HepG2 (cell line): ENCODE measurements around the gene TIMELESS. TPM values are rescaled to one million over a fixed set of nuclear protein-coding genes. Genes with fewer than 3 reads are reported as not detected.

Experiments
- ATF7 ChIP-seq, 2 experiments: fragments of 450-650 bp in 1 of 2; sonication (generic) in 1 of 2; formaldehyde crosslinking in 1 of 2; IDR thresholded peaks; 2 replicates each; pipeline versions ENCODE4 v1.4.0 to v1.6.1; 2016 to 2020; ENCODE audit warnings: antibody characterized with exemption in 1 of 2, mild to moderate bottlenecking in 1 of 2, missing genetic modification reagents in 1 of 2
- BORCS8-MEF2B ChIP-seq: sonication (generic); formaldehyde crosslinking; IDR thresholded peaks from 2 replicates; pipeline ENCODE4 v1.8.0; 2022; ENCODE audit warnings: mild to moderate bottlenecking, missing genetic modification reagents
- CBX1 ChIP-seq: IDR thresholded peaks from one replicate; pipeline ENCODE4 v1.6.1; 2016; ENCODE audit warnings: antibody characterized with exemption, low read depth
- CHD4 ChIP-seq: fragments of 200-600 bp; sonication (generic); IDR thresholded peaks from 2 replicates; pipeline ENCODE4 v1.7.0; 2017; ENCODE audit warnings: mild to moderate bottlenecking, low read length, borderline replicate concordance
- GATAD1 ChIP-seq: IDR thresholded peaks from 2 replicates; pipeline ENCODE4 v1.6.1; 2016; ENCODE audit warnings: missing genetic modification reagents, missing compliant biosample characterization
- MXD1 ChIP-seq: sonication (generic); formaldehyde crosslinking; IDR thresholded peaks from 2 replicates; pipeline ENCODE4 v1.4.0; 2020; ENCODE audit warnings: mild to moderate bottlenecking, missing genetic modification reagents
- PAWR ChIP-seq: sonication (generic); formaldehyde crosslinking; IDR thresholded peaks from 2 replicates; pipeline ENCODE4 v1.4.0; 2020; ENCODE audit warnings: missing genetic modification reagents, mild to moderate bottlenecking, borderline replicate concordance
- POLR2A ChIP-seq, 2 experiments: IDR thresholded peaks; 2 replicates each; pipeline ENCODE4 v1.6.1; 2011; ENCODE audit warnings: low read depth in 2 of 2, low read length in 2 of 2, mild to moderate bottlenecking in 1 of 2, moderate library complexity in 1 of 2; ENCODE audit not compliant: insufficient read depth in 1 of 2
- REL ChIP-seq: sonication (generic); formaldehyde crosslinking; conservative IDR thresholded peaks from 2 replicates; pipeline ENCODE4 v1.8.0; 2022; ENCODE audit warnings: mild to moderate bottlenecking, missing genetic modification reagents, moderate library complexity
- STAT5B ChIP-seq: sonication (generic); formaldehyde crosslinking; IDR thresholded peaks from 2 replicates; pipeline ENCODE4 v1.4.0; 2020; ENCODE audit warnings: missing genetic modification reagents
- TOPORS ChIP-seq: sonication (generic); formaldehyde crosslinking; IDR thresholded peaks from 2 replicates; pipeline ENCODE4 v1.8.0; 2023; ENCODE audit warnings: mild to moderate bottlenecking, missing genetic modification reagents
- TP53 ChIP-seq: sonication (generic); formaldehyde crosslinking; conservative IDR thresholded peaks from 2 replicates; pipeline ENCODE4 v1.4.0; 2020; ENCODE audit warnings: missing genetic modification reagents
- ZNF331 ChIP-seq: sonication (generic); formaldehyde crosslinking; IDR thresholded peaks from 2 replicates; pipeline ENCODE4 v1.4.0; 2020; ENCODE audit warnings: missing genetic modification reagents
- ZNF441 ChIP-seq: sonication (generic); formaldehyde crosslinking; IDR thresholded peaks from 2 replicates; pipeline ENCODE4 v1.7.0; 2021; ENCODE audit warnings: missing genetic modification reagents, borderline replicate concordance
- ZNF75D ChIP-seq: sonication (generic); formaldehyde crosslinking; IDR thresholded peaks from 2 replicates; pipeline ENCODE4 v1.8.1; 2023; ENCODE audit warnings: missing genetic modification reagents, mild to moderate bottlenecking, borderline replicate concordance
- polyA plus RNA-seq, 8 experiments: library from polyadenylated mRNA; depleted of rRNA in 3 of 8; stranded (reverse) in 7 of 8; unstranded in 1 of 8; fragments of >200 nt; fragmentation: Illumina TruSeq in 4 of 8; extraction: Trizol in 4 of 8; gene quantifications; 2 replicates each; pipeline versions ENCODE4 v1.2.1 to v1.2.3, GENCODE V29; 2011 to 2016; ENCODE audit warnings: low read depth in 4 of 8, missing spikeins in 1 of 8, mixed read lengths in 1 of 8; ENCODE audit not compliant: insufficient read depth in 1 of 8
- total RNA-seq, 5 experiments: library from RNA; depleted of rRNA; stranded (reverse); fragments of >200 nt; fragmentation: Illumina TruSeq; extraction: Trizol; gene quantifications; 2 replicates each; pipeline ENCODE4 v1.2.3, GENCODE V29; 2016; ENCODE audit warnings: low read depth in 1 of 5
- TF ChIP-seq, protein P1 (sequence below): sonication (generic); formaldehyde crosslinking; IDR thresholded peaks from 2 replicates; pipeline ENCODE4 v1.5.0; 2020; ENCODE audit warnings: missing genetic modification reagents
- TF ChIP-seq, protein P2 (sequence below): sonication (generic); formaldehyde crosslinking; IDR thresholded peaks from 2 replicates; pipeline ENCODE4 v1.5.0; 2020; ENCODE audit warnings: mild to moderate bottlenecking, missing genetic modification reagents, borderline replicate concordance

Gene TIMELESS
- total and polyA plus RNA-seq, 2 of the 13 experiments (the other 11 are each of a cell fraction or from before 2014, with no cell fraction given): 4.0 to 20.3 TPM

DNA sequence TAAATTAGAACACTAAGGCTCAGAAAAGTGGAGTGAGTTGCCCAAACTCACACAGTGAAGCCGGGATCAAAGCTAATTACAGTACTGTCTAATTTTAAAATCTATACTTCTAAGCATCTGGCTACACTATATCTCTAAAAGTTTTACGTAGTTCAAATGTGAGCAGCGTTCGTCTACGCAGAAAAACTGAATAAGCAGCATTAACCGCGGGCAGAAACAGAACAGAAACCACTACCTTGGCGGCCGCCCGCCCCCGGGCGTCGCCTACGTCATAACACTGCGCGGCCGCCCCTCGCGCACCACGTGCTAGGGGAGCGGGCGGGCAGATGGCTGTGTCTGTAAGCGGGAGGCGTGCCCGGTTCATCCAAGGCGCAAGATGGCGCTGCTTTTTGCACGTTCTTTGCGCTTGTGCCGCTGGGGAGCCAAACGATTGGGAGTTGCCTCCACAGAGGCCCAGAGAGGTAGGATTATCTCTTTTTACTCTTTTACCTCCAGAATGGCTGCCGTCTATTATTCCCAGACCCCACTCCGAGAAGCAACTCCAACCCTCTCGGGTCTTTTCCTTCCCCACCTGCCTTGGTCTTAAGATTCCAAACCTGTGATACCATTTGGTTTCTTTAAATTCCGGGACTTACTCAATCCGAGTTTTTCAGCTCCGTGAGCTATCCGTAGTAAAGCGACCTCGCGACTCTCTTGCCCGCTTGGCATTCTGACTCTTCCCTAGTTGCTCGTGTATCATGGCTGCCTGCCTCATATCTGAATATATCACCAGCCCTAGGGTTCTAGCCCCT lies 19.2 kb upstream of the TIMELESS start, which contains the start of gene SPRYD4 (continued):
- peak; percentile 90 for TF ChIP-seq POLR2A (IDR thresholded peaks at IDR 0.05; ENCODE audit: insufficient read depth in 1 of 2, low read depth in 2 of 2, low read length in 2 of 2)
- peak; percentile 97 for TF ChIP-seq MXD1
- peak; percentile 94 for TF ChIP-seq ZNF331 (CRISPR knock-in tag)
- TF ChIP-seq TOPORS (CRISPR knock-in tag): no peak
- peak; percentile 77; the same call in 1 of the 2 replicates for TF ChIP-seq ZNF441 (CRISPR knock-in tag)
- TF ChIP-seq ZNF75D (CRISPR knock-in tag): no peak
- no peak for TF ChIP-seq CHD4
- TF ChIP-seq GATAD1: peak; percentile 98
- no peak for TF ChIP-seq ATF7 (IDR thresholded peaks at IDR 0.05)
- 0 out of 2 replicates have a peak, but pooled peaks have one; percentile 59 for TF ChIP-seq ATF7 (CRISPR knock-in tag; IDR thresholded peaks at IDR 0.05)
- peak; percentile 81 for TF ChIP-seq BORCS8-MEF2B (CRISPR knock-in tag)
- TF ChIP-seq, protein P1, sequence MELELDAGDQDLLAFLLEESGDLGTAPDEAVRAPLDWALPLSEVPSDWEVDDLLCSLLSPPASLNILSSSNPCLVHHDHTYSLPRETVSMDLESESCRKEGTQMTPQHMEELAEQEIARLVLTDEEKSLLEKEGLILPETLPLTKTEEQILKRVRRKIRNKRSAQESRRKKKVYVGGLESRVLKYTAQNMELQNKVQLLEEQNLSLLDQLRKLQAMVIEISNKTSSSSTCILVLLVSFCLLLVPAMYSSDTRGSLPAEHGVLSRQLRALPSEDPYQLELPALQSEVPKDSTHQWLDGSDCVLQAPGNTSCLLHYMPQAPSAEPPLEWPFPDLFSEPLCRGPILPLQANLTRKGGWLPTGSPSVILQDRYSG (CRISPR knock-in tag): no peak
- TF ChIP-seq CBX1: peak; percentile 89
- TF ChIP-seq REL (CRISPR knock-in tag): no peak; the same call in 1 of the 2 replicates
- TF ChIP-seq TP53 (CRISPR knock-in tag): peak; percentile 52; the same call in 1 of the 2 replicates
- no peak for TF ChIP-seq PAWR (CRISPR knock-in tag)
- TF ChIP-seq STAT5B: peak; percentile 58; the same call in 1 of the 2 replicates
- TF ChIP-seq, protein P2, sequence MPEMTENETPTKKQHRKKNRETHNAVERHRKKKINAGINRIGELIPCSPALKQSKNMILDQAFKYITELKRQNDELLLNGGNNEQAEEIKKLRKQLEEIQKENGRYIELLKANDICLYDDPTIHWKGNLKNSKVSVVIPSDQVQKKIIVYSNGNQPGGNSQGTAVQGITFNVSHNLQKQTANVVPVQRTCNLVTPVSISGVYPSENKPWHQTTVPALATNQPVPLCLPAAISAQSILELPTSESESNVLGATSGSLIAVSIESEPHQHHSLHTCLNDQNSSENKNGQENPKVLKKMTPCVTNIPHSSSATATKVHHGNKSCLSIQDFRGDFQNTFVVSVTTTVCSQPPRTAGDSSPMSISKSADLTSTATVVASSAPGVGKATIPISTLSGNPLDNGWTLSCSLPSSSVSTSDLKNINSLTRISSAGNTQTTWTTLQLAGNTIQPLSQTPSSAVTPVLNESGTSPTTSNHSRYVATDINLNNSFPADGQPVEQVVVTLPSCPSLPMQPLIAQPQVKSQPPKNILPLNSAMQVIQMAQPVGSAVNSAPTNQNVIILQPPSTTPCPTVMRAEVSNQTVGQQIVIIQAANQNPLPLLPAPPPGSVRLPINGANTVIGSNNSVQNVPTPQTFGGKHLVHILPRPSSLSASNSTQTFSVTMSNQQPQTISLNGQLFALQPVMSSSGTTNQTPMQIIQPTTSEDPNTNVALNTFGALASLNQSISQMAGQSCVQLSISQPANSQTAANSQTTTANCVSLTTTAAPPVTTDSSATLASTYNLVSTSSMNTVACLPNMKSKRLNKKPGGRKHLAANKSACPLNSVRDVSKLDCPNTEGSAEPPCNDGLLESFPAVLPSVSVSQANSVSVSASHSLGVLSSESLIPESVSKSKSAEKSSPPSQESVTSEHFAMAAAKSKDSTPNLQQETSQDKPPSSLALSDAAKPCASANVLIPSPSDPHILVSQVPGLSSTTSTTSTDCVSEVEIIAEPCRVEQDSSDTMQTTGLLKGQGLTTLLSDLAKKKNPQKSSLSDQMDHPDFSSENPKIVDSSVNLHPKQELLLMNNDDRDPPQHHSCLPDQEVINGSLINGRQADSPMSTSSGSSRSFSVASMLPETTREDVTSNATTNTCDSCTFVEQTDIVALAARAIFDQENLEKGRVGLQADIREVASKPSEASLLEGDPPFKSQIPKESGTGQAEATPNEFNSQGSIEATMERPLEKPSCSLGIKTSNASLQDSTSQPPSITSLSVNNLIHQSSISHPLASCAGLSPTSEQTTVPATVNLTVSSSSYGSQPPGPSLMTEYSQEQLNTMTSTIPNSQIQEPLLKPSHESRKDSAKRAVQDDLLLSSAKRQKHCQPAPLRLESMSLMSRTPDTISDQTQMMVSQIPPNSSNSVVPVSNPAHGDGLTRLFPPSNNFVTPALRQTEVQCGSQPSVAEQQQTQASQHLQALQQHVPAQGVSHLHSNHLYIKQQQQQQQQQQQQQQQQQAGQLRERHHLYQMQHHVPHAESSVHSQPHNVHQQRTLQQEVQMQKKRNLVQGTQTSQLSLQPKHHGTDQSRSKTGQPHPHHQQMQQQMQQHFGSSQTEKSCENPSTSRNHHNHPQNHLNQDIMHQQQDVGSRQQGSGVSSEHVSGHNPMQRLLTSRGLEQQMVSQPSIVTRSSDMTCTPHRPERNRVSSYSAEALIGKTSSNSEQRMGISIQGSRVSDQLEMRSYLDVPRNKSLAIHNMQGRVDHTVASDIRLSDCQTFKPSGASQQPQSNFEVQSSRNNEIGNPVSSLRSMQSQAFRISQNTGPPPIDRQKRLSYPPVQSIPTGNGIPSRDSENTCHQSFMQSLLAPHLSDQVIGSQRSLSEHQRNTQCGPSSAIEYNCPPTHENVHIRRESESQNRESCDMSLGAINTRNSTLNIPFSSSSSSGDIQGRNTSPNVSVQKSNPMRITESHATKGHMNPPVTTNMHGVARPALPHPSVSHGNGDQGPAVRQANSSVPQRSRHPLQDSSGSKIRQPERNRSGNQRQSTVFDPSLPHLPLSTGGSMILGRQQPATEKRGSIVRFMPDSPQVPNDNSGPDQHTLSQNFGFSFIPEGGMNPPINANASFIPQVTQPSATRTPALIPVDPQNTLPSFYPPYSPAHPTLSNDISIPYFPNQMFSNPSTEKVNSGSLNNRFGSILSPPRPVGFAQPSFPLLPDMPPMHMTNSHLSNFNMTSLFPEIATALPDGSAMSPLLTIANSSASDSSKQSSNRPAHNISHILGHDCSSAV (CRISPR knock-in tag): 0 out of 2 replicates have a peak, but pooled peaks have one; percentile 31
